Measurements from ENCODE around the gene OPN4.

- TF ChIP-seq, protein P1, sequence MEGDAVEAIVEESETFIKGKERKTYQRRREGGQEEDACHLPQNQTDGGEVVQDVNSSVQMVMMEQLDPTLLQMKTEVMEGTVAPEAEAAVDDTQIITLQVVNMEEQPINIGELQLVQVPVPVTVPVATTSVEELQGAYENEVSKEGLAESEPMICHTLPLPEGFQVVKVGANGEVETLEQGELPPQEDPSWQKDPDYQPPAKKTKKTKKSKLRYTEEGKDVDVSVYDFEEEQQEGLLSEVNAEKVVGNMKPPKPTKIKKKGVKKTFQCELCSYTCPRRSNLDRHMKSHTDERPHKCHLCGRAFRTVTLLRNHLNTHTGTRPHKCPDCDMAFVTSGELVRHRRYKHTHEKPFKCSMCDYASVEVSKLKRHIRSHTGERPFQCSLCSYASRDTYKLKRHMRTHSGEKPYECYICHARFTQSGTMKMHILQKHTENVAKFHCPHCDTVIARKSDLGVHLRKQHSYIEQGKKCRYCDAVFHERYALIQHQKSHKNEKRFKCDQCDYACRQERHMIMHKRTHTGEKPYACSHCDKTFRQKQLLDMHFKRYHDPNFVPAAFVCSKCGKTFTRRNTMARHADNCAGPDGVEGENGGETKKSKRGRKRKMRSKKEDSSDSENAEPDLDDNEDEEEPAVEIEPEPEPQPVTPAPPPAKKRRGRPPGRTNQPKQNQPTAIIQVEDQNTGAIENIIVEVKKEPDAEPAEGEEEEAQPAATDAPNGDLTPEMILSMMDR (IDR thresholded peaks at IDR 0.05) = no peak
- no peak for TF ChIP-seq POLR2A (IDR thresholded peaks at IDR 0.05)
These were observed 39.5 kb upstream of the OPN4 start for GRCh38 chr10:86614853-86615252.
